Hepatic stellate cell (primary cell): ENCODE measurements around the gene SNAPC3.
"Not testable (repeated sequence)": the region's sequence is repeated elsewhere in the genome, so short reads cannot be mapped to it uniquely, and the experiment has no call there.

Experiments used
- DNase-seq: peaks from one replicate; pipeline ENCODE4 v3.0.0; 2011; ENCODE audit warnings: low spot score

The SNAPC3 gene

DNA sequence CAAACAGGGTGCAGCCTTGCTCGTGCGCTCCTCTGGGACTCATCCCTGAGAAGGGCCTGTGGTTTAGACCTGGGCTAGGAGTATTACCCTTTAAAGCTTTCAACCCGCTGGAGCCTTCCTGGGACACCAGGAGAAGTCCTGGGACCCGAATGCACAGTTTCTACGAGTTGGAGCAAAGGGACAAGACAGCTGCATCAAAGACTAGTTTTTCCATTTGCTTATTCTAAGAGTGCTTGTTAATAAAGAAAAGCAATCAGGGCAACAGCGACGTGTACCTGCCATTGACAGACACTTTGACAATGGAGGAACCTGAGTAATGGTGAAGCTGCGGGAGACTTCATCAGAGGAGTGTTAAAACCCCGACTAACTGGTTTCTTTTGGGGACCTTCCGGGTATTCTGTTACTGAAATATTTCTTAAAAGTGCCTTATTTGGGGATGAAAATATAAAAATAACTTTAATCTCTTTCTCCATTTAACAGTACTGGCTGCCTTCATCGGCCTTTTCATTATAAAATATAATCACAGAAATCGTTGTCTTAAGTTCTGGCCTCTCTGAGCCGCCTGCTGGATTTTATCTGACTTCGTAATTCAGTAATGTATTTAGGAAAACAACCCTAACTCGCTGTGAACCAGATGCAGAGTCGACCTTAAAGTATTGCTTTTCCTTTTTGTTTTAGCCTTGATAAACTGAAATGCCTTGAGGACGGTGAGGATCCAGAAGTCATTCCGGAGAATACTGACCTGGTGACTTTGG, 732 bp downstream of the SNAPC3 start:
- peak; percentile 55 for DNase-seq

DNA sequence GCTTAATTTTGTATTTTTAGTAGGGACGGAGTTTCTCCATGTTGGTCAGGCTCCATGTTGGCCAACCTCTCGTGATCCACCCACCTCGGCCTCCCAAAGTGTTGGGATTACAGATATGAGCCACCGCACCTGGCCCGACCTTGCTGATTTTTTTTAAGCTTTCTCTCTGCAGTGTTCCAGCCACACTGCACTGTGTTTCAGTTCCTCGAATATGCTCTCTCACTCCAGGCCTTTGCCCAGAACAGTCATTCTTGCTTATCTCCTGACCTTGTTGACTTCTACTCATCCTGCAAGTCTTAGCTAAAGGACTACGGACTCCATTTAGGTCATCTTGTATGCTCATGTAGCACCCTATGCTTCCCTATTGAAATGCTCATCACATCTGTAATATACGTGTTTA, 3.3 kb downstream of the SNAPC3 start:
- no peak for DNase-seq

DNA sequence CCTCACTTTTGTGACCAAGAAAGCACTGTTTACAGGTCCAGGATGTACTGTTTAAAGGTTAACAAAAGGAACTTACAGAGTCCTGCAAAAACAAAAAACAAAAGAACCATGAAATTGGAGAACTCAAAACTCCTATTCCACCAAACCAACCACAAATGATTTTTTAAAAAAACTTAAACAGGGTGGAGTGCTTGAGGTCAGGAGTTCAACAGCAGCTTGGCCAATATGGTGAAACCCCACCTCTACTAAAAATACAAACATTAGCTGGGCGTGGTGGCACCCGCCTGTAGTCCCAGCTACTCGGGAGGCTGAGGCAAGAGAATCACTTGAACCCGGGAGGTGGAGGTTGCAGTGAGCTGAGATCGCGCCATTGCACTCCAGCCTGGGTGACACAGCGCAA, 5.0 kb downstream of the SNAPC3 start:
- not testable (repeated sequence) for DNase-seq

DNA sequence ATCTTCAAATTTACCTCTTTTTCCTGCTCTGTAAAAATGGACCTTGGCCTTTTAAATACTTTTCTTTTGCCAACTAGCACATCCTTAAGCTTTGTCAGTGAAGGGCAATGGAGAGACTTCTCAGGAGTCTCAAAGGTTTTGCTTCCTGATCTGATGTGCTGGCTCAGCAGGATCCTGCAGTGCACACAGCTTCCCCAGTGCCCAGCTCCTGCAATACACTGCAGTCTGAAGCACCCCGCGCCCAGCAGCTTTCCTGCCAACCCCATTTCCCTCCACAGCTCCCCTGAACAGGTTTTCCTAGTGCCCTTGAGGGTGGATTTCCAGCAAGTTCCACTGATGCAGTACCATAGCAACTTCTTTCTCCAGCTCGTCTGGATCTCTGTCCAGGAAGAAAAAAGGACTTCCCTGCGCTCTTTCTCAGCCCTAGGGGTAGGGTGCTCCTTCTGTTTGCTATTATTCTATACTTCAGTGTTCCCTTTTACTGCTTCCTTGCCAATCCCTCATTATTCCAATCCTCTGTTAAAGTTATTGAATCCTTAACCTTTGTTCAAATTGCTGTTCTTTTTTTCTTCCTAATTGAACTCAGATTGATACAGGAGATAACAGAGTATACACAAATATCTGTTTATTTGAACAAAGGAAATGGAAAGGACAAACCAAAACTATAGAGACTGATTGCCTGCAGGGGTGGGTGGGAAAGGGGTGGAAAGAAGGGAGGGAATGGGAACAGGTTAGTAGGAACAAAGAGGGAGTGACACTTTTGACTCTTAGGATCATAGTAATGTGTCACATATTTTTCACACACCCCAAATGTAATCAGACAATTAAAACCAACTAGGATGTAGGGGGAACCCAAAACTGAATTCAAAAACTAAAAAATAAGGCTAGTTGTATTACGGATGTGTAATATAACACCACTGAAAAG, 8.5 kb downstream of the SNAPC3 start:
- no peak for DNase-seq

GRCh38 chr9:15433191-15433590, 10.5 kb downstream of the SNAPC3 start:
- DNase-seq = no peak

GRCh38 chr9:15433661-15434060, 11.0 kb downstream of the SNAPC3 start:
- no peak for DNase-seq

DNA sequence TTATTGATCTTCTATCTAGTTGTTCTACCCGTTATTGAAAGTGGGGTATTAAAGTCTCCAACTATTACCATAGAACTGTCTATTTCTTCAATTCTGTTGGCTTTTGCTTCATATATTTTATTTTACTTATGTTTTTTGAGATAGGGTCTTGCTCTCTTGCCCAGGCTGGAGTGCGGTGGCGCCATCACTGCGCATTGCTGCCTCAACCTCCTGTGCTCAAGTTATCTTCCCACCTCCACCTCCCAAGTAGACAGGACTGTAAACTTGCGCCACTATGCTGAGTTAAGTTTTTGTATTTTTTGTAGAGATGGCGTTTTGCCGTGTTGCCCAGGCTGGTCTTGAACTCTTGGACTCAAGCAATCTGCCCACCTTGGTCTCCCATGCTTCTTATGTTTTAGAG, 16.2 kb downstream of the SNAPC3 start:
- DNase-seq = no peak

DNA sequence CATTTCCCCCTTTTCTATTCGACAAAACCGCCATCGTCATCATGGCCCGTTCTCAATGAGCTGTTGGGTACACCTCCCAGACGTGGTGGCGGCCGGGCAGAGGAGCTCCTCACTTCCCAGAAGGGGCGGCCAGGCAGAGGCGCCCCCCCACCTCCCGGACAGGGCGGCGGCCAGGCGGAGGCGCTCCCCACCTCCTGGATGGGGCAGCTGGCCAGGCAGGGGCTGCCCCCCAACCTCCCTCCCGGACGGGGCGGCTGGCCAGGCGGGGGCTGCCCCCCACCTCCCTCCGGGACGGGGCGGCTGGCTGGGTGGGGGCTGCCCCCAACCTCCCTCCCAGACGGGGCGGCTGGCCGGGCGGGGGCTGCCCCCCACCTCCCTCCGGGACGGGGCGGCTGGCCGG, 19.2 kb downstream of the SNAPC3 start:
- DNase-seq = not testable (repeated sequence)

DNA sequence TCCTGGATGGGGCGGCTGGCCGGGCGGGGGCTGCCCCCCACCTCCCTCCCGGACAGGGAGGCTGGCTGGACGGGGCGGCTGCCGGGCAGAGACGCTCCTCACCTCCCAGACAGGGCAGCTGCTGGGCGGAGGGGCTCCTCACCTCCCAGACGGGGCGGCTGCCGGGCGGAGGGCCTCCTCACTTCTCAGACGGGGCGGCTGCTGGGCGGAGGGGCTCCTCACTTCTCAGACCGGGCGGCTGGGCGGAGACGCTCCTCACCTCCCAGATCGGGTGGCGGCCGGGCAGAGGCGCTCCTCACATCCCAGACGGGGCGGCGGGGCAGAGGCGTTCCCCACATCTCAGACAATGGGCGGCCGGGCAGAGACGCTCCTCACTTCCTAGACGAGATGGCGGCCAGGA, 19.6 kb downstream of the SNAPC3 start:
- not testable (repeated sequence) for DNase-seq

GRCh38 chr9:15444141-15444540, 21.5 kb downstream of the SNAPC3 start:
- no peak for DNase-seq

DNA sequence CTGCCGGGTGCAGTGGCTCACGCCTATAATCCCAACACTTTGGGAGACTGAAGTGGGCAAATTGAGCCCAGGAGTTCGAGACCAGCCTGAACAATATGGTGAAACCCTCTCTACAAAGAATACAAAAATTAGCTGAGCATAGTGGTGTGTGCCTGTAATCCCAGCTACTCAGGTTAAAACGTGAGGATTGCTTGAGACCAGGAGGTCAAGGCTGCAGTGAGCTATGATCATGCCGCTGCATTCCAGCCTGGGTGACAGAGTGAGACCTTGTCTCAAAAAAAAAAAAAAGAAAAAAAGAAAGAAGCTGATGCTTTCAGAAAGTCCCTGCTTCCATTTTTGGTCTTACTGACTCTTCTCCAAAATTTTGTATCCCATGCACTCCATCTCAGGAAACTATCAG, 31.3 kb downstream of the SNAPC3 start:
- DNase-seq = no peak

- no peak for DNase-seq
These were observed 38.4 kb downstream of the SNAPC3 start for GRCh38 chr9:15461056-15461455.

DNA sequence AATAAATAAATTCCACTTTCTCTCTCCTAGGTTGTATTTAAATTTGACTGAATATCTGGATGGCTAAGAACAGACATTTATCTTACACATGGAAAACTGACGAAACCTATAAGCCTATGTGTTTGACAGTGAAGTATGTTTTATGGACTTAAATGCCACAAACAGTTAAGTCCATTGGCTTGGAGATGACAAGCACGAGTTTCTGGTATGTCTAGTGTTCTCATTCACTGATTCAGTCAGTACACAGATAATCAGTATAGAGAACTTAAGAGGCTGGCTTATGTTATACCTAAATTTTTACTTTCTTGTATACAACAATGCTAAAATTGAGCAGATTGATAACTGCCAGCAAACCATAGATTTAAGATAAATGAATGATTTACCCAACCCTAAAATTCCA, 38.9 kb downstream of the SNAPC3 start:
- no peak for DNase-seq

DNA sequence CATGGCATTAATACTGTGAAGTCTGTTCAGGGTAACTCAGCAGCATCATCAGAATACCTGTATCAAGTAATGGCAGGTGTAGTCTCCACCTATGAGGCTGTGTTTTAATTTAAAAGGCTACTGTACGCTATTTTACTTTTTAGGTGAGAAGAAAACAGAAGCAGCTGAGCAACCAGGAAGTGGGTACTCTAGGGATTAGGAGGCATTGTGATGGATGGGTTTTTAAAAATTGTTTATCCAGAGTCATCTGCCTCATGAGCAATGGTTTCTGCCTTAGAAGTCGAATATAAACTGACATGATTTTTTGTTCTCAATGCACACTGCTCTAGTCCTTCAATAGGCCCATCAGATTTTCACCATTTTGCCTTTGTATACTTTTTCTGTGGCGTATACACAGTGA, 45.5 kb downstream of the SNAPC3 start:
- no peak for DNase-seq

- DNase-seq = no peak
These were observed 46.7 kb downstream of the SNAPC3 start for GRCh38 chr9:15469406-15469805.

DNA sequence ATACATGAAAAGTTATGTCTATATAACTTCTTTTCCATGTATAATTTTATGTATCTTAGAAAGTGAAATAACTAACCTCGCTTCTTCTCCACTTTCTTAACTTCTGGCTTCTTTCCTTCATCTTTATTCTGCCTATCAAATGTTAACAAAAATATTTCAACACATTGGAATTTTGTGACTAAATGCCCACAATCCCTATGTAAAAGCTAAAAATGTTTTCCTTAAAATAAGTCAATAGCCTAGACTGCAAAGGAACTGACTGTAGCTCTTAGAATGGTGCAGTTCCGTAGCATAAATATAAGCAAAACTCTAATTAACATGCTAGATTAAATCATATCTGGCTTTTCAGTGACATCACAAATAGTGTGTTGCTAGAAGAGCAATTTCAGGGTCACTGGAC, 47.2 kb downstream of the SNAPC3 start:
- no peak for DNase-seq

DNA sequence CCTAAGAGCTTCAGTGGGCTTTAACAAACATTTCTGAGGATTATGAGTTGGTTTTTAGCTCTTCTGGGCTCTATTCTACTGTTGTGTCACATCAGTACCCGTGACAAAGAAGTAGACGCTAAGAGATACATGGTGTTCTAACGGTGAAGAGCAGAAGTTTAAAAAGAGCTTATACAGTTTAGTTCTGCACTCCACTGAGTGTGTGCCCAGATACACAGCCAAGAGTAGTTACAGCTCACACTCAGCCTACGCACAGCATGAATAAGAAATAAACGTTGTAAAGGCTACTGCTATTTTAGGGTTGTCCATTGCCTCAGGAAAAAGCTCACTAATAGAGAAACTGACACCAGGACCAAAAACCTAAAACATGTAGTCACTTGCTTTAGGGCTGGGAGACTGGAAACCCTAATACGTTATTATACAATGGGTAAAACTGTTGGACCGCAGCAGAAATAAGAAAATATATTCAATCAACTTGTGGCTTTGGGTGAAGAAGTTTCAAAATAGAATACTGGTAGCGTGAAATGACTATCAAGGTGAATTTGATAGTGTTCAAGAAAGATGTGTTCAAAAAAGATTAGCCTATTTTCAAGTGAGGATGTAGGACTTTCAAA, 53.4 kb downstream of the SNAPC3 start:
- no peak for DNase-seq

DNA sequence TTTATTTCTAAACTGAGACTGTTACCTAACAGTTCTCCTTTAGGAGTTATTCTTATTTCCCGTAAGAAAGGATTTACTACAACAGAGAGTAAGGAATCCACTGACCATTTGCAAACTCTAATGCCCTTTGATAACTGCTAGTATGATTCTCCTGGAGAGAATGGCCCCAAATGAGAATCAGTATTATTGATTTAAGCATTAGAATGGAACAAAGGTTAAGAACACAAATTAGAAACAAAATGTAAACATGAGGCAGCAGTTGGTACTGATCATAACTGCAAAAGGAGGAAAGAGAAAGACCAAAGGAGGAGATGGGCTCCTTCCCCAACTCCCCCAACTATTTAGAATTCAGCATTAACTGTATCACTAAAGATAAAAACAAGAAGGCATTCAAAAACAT, 57.4 kb downstream of the SNAPC3 start:
- no peak for DNase-seq

- no peak for DNase-seq
These were observed 59.5 kb downstream of the SNAPC3 start for GRCh38 chr9:15482146-15482545.

DNA sequence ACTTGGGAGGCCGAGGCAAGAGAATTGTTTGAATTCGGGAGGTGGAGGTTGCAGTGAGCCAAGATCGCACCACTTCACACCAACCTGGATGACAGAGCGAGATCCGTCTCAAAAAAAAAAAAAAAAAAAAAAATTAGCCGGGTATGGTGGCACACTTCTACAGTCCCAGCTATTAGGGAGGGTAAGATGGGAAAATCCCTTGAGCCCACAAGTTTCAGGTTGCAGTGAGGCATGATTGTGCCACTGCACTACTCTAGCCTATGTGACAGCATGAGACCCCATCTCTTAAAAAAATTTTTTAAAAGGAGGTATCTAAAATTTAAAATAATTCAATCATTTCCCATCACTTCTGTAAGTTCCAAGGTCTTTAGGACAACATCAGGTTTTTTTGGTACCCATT, 62.1 kb downstream of the SNAPC3 start:
- DNase-seq = no peak

DNA sequence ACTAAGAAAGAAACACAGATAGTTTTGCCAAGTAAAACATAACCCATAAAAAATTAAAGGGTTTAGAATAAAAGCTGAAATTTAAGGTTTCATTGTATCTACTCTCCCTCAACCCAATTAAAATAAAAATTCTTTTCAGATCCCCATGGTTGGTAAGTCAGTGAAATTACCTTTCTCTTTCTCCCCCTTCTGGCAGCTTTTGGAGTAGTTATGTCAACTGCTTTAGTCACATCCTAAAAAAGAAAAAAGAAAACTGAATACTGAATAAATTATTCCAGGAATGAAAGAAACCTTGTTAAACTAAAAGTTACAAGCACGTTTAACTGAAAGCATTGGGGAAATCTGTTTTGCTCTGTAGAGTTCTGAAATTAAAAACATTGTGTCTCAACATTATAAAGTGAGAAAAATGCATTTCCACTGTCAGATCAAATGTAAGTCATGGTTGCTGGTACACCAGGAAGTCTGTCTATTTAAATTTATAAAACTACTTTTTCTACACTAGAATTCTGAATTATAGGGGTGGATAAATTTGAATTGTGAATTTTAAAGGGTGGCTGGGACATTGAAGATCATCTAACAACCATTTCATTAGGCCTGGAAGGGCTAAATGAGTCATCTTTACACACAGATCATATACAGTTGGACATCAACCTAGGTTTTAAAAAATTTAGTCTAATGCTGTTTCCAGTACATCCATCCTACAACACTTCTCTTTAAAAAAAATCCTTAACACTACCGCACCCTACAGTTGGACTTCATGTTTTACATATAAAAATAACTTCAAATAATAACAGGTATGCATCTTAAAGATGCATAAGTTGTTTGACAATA, 63.4 kb downstream of the SNAPC3 start:
- DNase-seq = peak; percentile 14

GRCh38 chr9:15491950-15492349, 69.3 kb downstream of the SNAPC3 start:
- no peak for DNase-seq
